OCI-LY7 (cell line): Measurements from ENCODE around the gene EPS15. TPM values are rescaled to one million over a fixed set of nuclear protein-coding genes. Genes with fewer than 3 reads are reported as not detected.

Experiments
- BruUV-seq: library from RNA; stranded (reverse); fragments of 400-500 nt; replicated peaks from 2 replicates; lab custom pipeline; 2021; lab: Mats Ljungman, UMichigan
- CTCF ChIA-PET: fragments of 300-600 bp; sonication (Branson Sonifier 250); formaldehyde crosslinking; loops from one replicate; lab custom pipeline; 2022; ENCODE audit warnings: antibody characterized with exemption; ENCODE audit not compliant: unreplicated experiment; lab: Charles Lee
- POLR2A ChIA-PET: fragments of 300-600 bp; sonication (Branson Sonifier 250); formaldehyde crosslinking; loops from one replicate; lab custom pipeline; 2022; ENCODE audit warnings: antibody characterized with exemption; lab: Charles Lee
- DNase-seq: peaks from one replicate; pipeline ENCODE4 v3.0.0-alpha.2; 2015; ENCODE audit warnings: low spot score
- H2AFZ ChIP-seq: fragments of 200-600 bp; sonication (generic), shearing (Covaris generic); 2 replicates; pipeline ENCODE4 v1.6.1; 2014; ENCODE audit warnings: mild to moderate bottlenecking, antibody characterized with exemption, low read length, moderate library complexity
- H3K27ac ChIP-seq: fragments of 200-600 bp; sonication (generic); 2 replicates; pipeline ENCODE4 v1.5.1; 2014; ENCODE audit warnings: mixed run types, low read depth, mild to moderate bottlenecking, moderate library complexity, low read length, inconsistent platforms; ENCODE audit not compliant: poor library complexity, severe bottlenecking
- H3K36me3 ChIP-seq: fragments of 200-600 bp; sonication (generic); 2 replicates; pipeline ENCODE4 v1.6.1; 2014; ENCODE audit warnings: mild to moderate bottlenecking, antibody characterized with exemption, low read length, moderate library complexity, mixed read lengths; ENCODE audit not compliant: insufficient read depth
- H3K4me1 ChIP-seq: fragments of 200-600 bp; sonication (generic); 2 replicates; pipeline ENCODE4 v1.5.1; 2014; ENCODE audit warnings: mild to moderate bottlenecking, low read length; ENCODE audit not compliant: insufficient read depth, poor library complexity, severe bottlenecking
- H3K4me2 ChIP-seq: fragments of 200-600 bp; sonication (generic); 2 replicates; pipeline ENCODE4 v1.6.1; 2014; ENCODE audit warnings: mild to moderate bottlenecking, low read length
- H3K4me3 ChIP-seq: fragments of 200-600 bp; sonication (generic); 2 replicates; pipeline ENCODE4 v1.5.1; 2014; ENCODE audit warnings: mild to moderate bottlenecking, low read depth, low read length; ENCODE audit not compliant: poor library complexity, severe bottlenecking
- H3K79me2 ChIP-seq: fragments of 200-600 bp; sonication (generic); 2 replicates; pipeline ENCODE4 v1.6.1; 2016; ENCODE audit warnings: low read depth, mild to moderate bottlenecking, low read length, moderate library complexity, mixed read lengths; ENCODE audit not compliant: insufficient read depth
- H3K9me2 ChIP-seq: fragments of 200-600 bp; sonication (generic); 2 replicates; pipeline ENCODE4 v1.6.1; 2016; ENCODE audit warnings: mild to moderate bottlenecking, low read length, mixed read lengths; ENCODE audit not compliant: insufficient read depth
- H3K9me3 ChIP-seq: fragments of 200-600 bp; sonication (generic); 2 replicates; pipeline ENCODE4 v1.6.1; 2014; ENCODE audit warnings: mild to moderate bottlenecking, mixed run types, low read length, mixed read lengths
- H4K20me1 ChIP-seq: fragments of 200-600 bp; sonication (generic); 2 replicates; pipeline ENCODE4 v1.6.1; 2014; ENCODE audit warnings: mild to moderate bottlenecking, antibody characterized with exemption, low read length, moderate library complexity, mixed read lengths; ENCODE audit not compliant: insufficient read depth
- CTCF ChIP-seq: fragments of 200-600 bp; sonication (generic); conservative IDR thresholded peaks from 2 replicates; pipeline ENCODE4 v1.5.1; 2014; ENCODE audit warnings: mild to moderate bottlenecking, antibody characterized with exemption, low read length, moderate library complexity, mixed read lengths
- EZH2phosphoT487 ChIP-seq: fragments of 200-600 bp; sonication (generic); IDR thresholded peaks from 2 replicates; pipeline ENCODE4 v1.6.1; 2018; ENCODE audit warnings: low read depth, borderline replicate concordance, mild to moderate bottlenecking, mixed run types, antibody characterized with exemption, low read length, moderate library complexity, mixed read lengths
- intact Hi-C: fragments of 100-400 bp; cut with micrococcal nuclease; formaldehyde crosslinking; loops from one replicate; pipeline ENCODE4 v1.10.0; 2022; ENCODE audit not compliant: unreplicated experiment
- total RNA-seq, 2 experiments: library from RNA; depleted of rRNA in 1 of 2; stranded (reverse); fragments of >200 nt in 1 of 2; shearing (Covaris generic) in 1 of 2; gene quantifications; 2 replicates each; pipeline ENCODE4 v1.2.3, GENCODE V29; 2014 to 2022

Gene EPS15
- total RNA-seq, 2 experiments from 2014 or later, result 23.8 to 73.2 TPM

- H3K9me2 ChIP-seq, result 0 out of 2 replicates have a peak, but pooled peaks cover 2% of the 10 kb centered on the region
- DNase-seq, result no peak
- no peaks in the 10 kb centered on the region for H3K4me1 ChIP-seq
- no peaks in the 10 kb centered on the region for H4K20me1 ChIP-seq
- no TSS peak for BruUV-seq
- intact Hi-C loops, result no loop called here
- TF ChIP-seq EZH2phosphoT487 (no peak), CTCF (no peak)
- no peak overlapping the region for H3K4me2 ChIP-seq
- peaks cover 35% of the 10 kb centered on the region; the same call in 1 of the 2 replicates for H3K36me3 ChIP-seq
- CTCF ChIA-PET, result no interaction called here
- H3K27ac ChIP-seq, result no peak overlapping the region
- no peaks in the 10 kb centered on the region for H3K9me3 ChIP-seq
- no peak overlapping the region for H3K4me3 ChIP-seq
- H2AFZ ChIP-seq, result no peak overlapping the region
- no peaks in the 10 kb centered on the region for H3K79me2 ChIP-seq
- POLR2A ChIA-PET, result no interaction called here
These were observed 163.7 kb downstream of the EPS15 start for GRCh38 chr1:51355382-51355781.

- no peaks in the 10 kb centered on the region for H3K9me3 ChIP-seq
- no peaks in the 10 kb centered on the region for H3K79me2 ChIP-seq
- CTCF ChIA-PET, result no interaction called here
- no peaks in the 10 kb centered on the region for H3K4me1 ChIP-seq
- H3K4me3 ChIP-seq, result no peak overlapping the region
- no peak for DNase-seq
- no peak overlapping the region for H3K27ac ChIP-seq
- H3K36me3 ChIP-seq, result peaks cover 25% of the 10 kb centered on the region; the same call in 1 of the 2 replicates
- intact Hi-C loops, result no loop called here
- no peak for TF ChIP-seq CTCF
- TF ChIP-seq EZH2phosphoT487, result no peak
- BruUV-seq, result no TSS peak
- POLR2A ChIA-PET, result interaction anchor here (0.6 kb wide), 1 partner anchor 1452 kb away, joined by 3 read pairs; no protein-coding TSS in a partner anchor
- H2AFZ ChIP-seq, result no peak overlapping the region
- H4K20me1 ChIP-seq, result no peaks in the 10 kb centered on the region
- no peak overlapping the region for H3K4me2 ChIP-seq
- H3K9me2 ChIP-seq, result 0 out of 2 replicates have a peak, but pooled peaks cover 2% of the 10 kb centered on the region
These were observed 164.7 kb downstream of the EPS15 start for GRCh38 chr1:51354416-51354815.

GRCh38 chr1:51351907-51352306 is 167.2 kb downstream of the EPS15 start:
- 0 out of 2 replicates have a peak, but pooled peaks cover 2% of the 10 kb centered on the region for H3K9me2 ChIP-seq
- intact Hi-C loops, result no loop called here
- POLR2A ChIA-PET, result interaction anchor here (1.2 kb wide), 1 partner anchor 22 kb away, joined by 4 read pairs; no protein-coding TSS in a partner anchor
- no peaks in the 10 kb centered on the region for H4K20me1 ChIP-seq
- H3K36me3 ChIP-seq, result peaks cover 21% of the 10 kb centered on the region; the same call in 1 of the 2 replicates
- no peak overlapping the region for H2AFZ ChIP-seq
- DNase-seq, result no peak
- no TSS peak for BruUV-seq
- H3K4me3 ChIP-seq, result no peak overlapping the region
- CTCF ChIA-PET, result interaction anchor here (0.9 kb wide), 1 partner anchor 17 kb away, joined by 4 read pairs; no protein-coding TSS in a partner anchor
- H3K79me2 ChIP-seq, result no peaks in the 10 kb centered on the region
- H3K9me3 ChIP-seq, result no peaks in the 10 kb centered on the region
- TF ChIP-seq EZH2phosphoT487, result no peak
- TF ChIP-seq CTCF, result no peak
- H3K4me1 ChIP-seq, result no peaks in the 10 kb centered on the region
- no peak overlapping the region for H3K4me2 ChIP-seq
- H3K27ac ChIP-seq, result no peak overlapping the region
